Measurements from ENCODE around the gene ANTKMT.

The ANTKMT gene

GRCh38 chr16:730666-731509 is 9.9 kb downstream of the ANTKMT start:
- H3F3A ChIP-seq (ENCODE audit: insufficient read depth), result peaks cover 19% of the 10 kb centered on the region
- H4K20me1 ChIP-seq (ENCODE audit: low read depth, low read length), result no peaks in the 10 kb centered on the region
- H3K27ac ChIP-seq (ENCODE audit: low read depth, low read length), result no peak overlapping the region
- no peaks in the 10 kb centered on the region for H3K79me2 ChIP-seq (ENCODE audit: insufficient read depth, low read length)
- H3K36me3 ChIP-seq (ENCODE audit: low read length), result no peaks in the 10 kb centered on the region
- no peak overlapping the region for H3K4me3 ChIP-seq (ENCODE audit: insufficient read depth, low read length, poor library complexity, severe bottlenecking)
- TF ChIP-seq CTCF (IDR thresholded peaks at IDR 0.05; ENCODE audit: insufficient read depth, low read length, poor library complexity, severe bottlenecking), result no peak
- H3K9me3 ChIP-seq (ENCODE audit: insufficient read depth, low read length), result no peaks in the 10 kb centered on the region
- no peak overlapping the region for H3K9ac ChIP-seq (ENCODE audit: low read length)
- H3K4me2 ChIP-seq (ENCODE audit: low read depth, low read length, poor library complexity, severe bottlenecking), result no peak overlapping the region
- no peaks in the 10 kb centered on the region for H3K9me2 ChIP-seq (replicated peaks; ENCODE audit: insufficient read depth, low read length)
- no peaks in the 10 kb centered on the region for H3K27me3 ChIP-seq (ENCODE audit: low read length)
- no peak overlapping the region for H2AFZ ChIP-seq (ENCODE audit: low read depth, low read length, severe bottlenecking)

- Histone ChIP-seq H3K4me3 (ENCODE audit: insufficient read depth, low read length, poor library complexity, severe bottlenecking) (no peak overlapping the region), H3K27me3 (ENCODE audit: low read length) (no peaks in the 10 kb centered on the region), H3K9me3 (ENCODE audit: insufficient read depth, low read length) (no peaks in the 10 kb centered on the region), H4K20me1 (ENCODE audit: low read depth, low read length) (no peaks in the 10 kb centered on the region), H3K36me3 (ENCODE audit: low read length) (no peaks in the 10 kb centered on the region), H3F3A (ENCODE audit: insufficient read depth) (peaks cover 10% of the 10 kb centered on the region), H3K4me2 (ENCODE audit: low read depth, low read length, poor library complexity, severe bottlenecking) (no peak overlapping the region), H2AFZ (ENCODE audit: low read depth, low read length, severe bottlenecking) (no peak overlapping the region), H3K27ac (ENCODE audit: low read depth, low read length) (no peak overlapping the region), H3K9ac (ENCODE audit: low read length) (no peak overlapping the region), H3K79me2 (ENCODE audit: insufficient read depth, low read length) (no peaks in the 10 kb centered on the region), H3K9me2 (replicated peaks; ENCODE audit: insufficient read depth, low read length) (no peaks in the 10 kb centered on the region)
- no peak for TF ChIP-seq CTCF (IDR thresholded peaks at IDR 0.05; ENCODE audit: insufficient read depth, low read length, poor library complexity, severe bottlenecking)
- TF ChIP-seq EZH2phosphoT487 (conservative IDR thresholded peaks at IDR 0.05; ENCODE audit: low read length), result no peak
These were observed 11.4 kb downstream of the ANTKMT start for GRCh38 chr16:732332-732731.

- Histone ChIP-seq H2AFZ (ENCODE audit: low read depth, low read length, severe bottlenecking) (no peak overlapping the region), H3K9me2 (replicated peaks; ENCODE audit: insufficient read depth, low read length) (no peaks in the 10 kb centered on the region), H4K20me1 (ENCODE audit: low read depth, low read length) (no peaks in the 10 kb centered on the region), H3K36me3 (ENCODE audit: low read length) (no peaks in the 10 kb centered on the region), H3K9ac (ENCODE audit: low read length) (no peak overlapping the region), H3K79me2 (ENCODE audit: insufficient read depth, low read length) (no peaks in the 10 kb centered on the region), H3K27ac (ENCODE audit: low read depth, low read length) (no peak overlapping the region), H3K27me3 (ENCODE audit: low read length) (no peaks in the 10 kb centered on the region), H3F3A (ENCODE audit: insufficient read depth) (peaks cover 12% of the 10 kb centered on the region), H3K4me2 (ENCODE audit: low read depth, low read length, poor library complexity, severe bottlenecking) (no peak overlapping the region), H3K9me3 (ENCODE audit: insufficient read depth, low read length) (no peaks in the 10 kb centered on the region), H3K4me3 (ENCODE audit: insufficient read depth, low read length, poor library complexity, severe bottlenecking) (no peak overlapping the region)
- TF ChIP-seq EZH2phosphoT487 (conservative IDR thresholded peaks at IDR 0.05; ENCODE audit: low read length), result no peak
- no peak for TF ChIP-seq CTCF (IDR thresholded peaks at IDR 0.05; ENCODE audit: insufficient read depth, low read length, poor library complexity, severe bottlenecking)
These were observed 12.0 kb downstream of the ANTKMT start for GRCh38 chr16:732936-733335.

All from SU-DHL-6 (cell line).